Measurements from ENCODE around the gene ABHD17C.

Gene ABHD17C

GRCh38 chr15:80790236-80790635 lies 95.1 kb downstream of the ABHD17C start:
- DNase-seq, result peak; percentile 56

- DNase-seq, result no peak
Observed at GRCh38 chr15:80791004-80791403, 95.9 kb downstream of the ABHD17C start.

GRCh38 chr15:80796407-80796806 lies 101.3 kb downstream of the ABHD17C start:
- DNase-seq, result no peak

GRCh38 chr15:80798911-80799310 lies 103.8 kb downstream of the ABHD17C start:
- DNase-seq, result no peak

- DNase-seq, result no peak
Observed at GRCh38 chr15:80800067-80800466, 105.0 kb downstream of the ABHD17C start.

- DNase-seq, result peak; percentile 89
Observed at GRCh38 chr15:80801891-80802680, 107.0 kb downstream of the ABHD17C start.

- peak; percentile 54 for DNase-seq
Observed at GRCh38 chr15:80803580-80804525, 108.7 kb downstream of the ABHD17C start.

GRCh38 chr15:80804970-80805495 lies 109.9 kb downstream of the ABHD17C start:
- DNase-seq, result no peak
